Mesenchymal stem cell (in vitro differentiated cells and primary cell): ENCODE results near the gene DNER.
A peak's percentile ranks its signal among the peaks of the same experiment; 100 is the strongest.

Experiments used
- DNase-seq: peaks from one replicate; pipeline ENCODE4 v3.0.0-alpha.2; 2013
- H2AFZ ChIP-seq: one replicate; pipeline ENCODE4 v1.6.1; 2013; ENCODE audit warnings: low read depth, mild to moderate bottlenecking, control low read depth, inconsistent platforms, low read length, moderate library complexity
- H2AK5ac ChIP-seq: 2 replicates; pipeline ENCODE4 v1.6.1; 2013; ENCODE audit warnings: low read length, moderate library complexity, mild to moderate bottlenecking, inconsistent platforms; ENCODE audit not compliant: severe bottlenecking
- H2BK120ac ChIP-seq: one replicate; pipeline ENCODE4 v1.6.1; 2013; ENCODE audit warnings: low read depth, mild to moderate bottlenecking, inconsistent platforms, low read length, moderate library complexity
- H2BK12ac ChIP-seq, 2 experiments: one replicate each; pipeline ENCODE4 v1.6.1; 2013; ENCODE audit warnings: inconsistent platforms in 2 of 2, low read length in 2 of 2, mild to moderate bottlenecking in 2 of 2, moderate library complexity in 2 of 2, control low read depth in 1 of 2
- H2BK15ac ChIP-seq: one replicate; pipeline ENCODE4 v1.6.1; 2013; ENCODE audit warnings: mild to moderate bottlenecking, low read depth, inconsistent platforms; ENCODE audit not compliant: poor library complexity, severe bottlenecking
- H2BK5ac ChIP-seq: 2 replicates; pipeline ENCODE4 v1.6.1; 2013; ENCODE audit warnings: low read depth, mild to moderate bottlenecking, low read length, control low read depth, inconsistent platforms; ENCODE audit not compliant: poor library complexity, severe bottlenecking
- H3K14ac ChIP-seq, 2 experiments: one replicate each; pipeline ENCODE4 v1.6.1; 2013; ENCODE audit warnings: inconsistent platforms in 2 of 2, low read length in 2 of 2, control low read depth in 1 of 2, mild to moderate bottlenecking in 1 of 2, moderate library complexity in 1 of 2
- H3K18ac ChIP-seq, 2 experiments: one replicate each; pipeline ENCODE4 v1.6.1; 2013; ENCODE audit warnings: inconsistent platforms in 2 of 2, low read length in 2 of 2, control low read depth in 1 of 2, low read depth in 1 of 2, mild to moderate bottlenecking in 1 of 2
- H3K23ac ChIP-seq, 2 experiments: one replicate each; pipeline ENCODE4 v1.6.1; 2013; ENCODE audit warnings: inconsistent platforms in 2 of 2, low read length in 2 of 2, mild to moderate bottlenecking in 2 of 2, moderate library complexity in 2 of 2, control low read depth in 1 of 2
- H3K27ac ChIP-seq: 2 replicates; pipeline ENCODE4 v1.5.1; 2013; ENCODE audit warnings: mild to moderate bottlenecking, moderate library complexity, low read length, control low read depth, inconsistent platforms; ENCODE audit not compliant: poor library complexity, severe bottlenecking
- H3K27me3 ChIP-seq, 2 experiments: 2 replicates each; pipeline versions ENCODE4 v1.6.1 to v1.7.0; 2013; ENCODE audit warnings: low read length in 2 of 2, mild to moderate bottlenecking in 2 of 2, moderate library complexity in 2 of 2, control low read depth in 1 of 2, inconsistent platforms in 1 of 2; ENCODE audit not compliant: control insufficient read depth in 1 of 2, insufficient read depth in 1 of 2
- H3K36me3 ChIP-seq, 2 experiments: 2 replicates each; pipeline versions ENCODE4 v1.6.1 to v1.7.0; 2013; ENCODE audit warnings: low read length in 2 of 2, control low read depth in 1 of 2, inconsistent platforms in 1 of 2, low read depth in 1 of 2, mild to moderate bottlenecking in 1 of 2; ENCODE audit not compliant: insufficient read depth in 2 of 2, control insufficient read depth in 1 of 2
- H3K4ac ChIP-seq, 2 experiments: one replicate each; pipeline ENCODE4 v1.6.1; 2013; ENCODE audit warnings: inconsistent platforms in 2 of 2, low read length in 2 of 2, mild to moderate bottlenecking in 2 of 2, moderate library complexity in 2 of 2, control low read depth in 1 of 2, low read depth in 1 of 2
- H3K4me1 ChIP-seq: 2 replicates; pipeline ENCODE4 v1.6.1; 2013; ENCODE audit warnings: low read depth, low read length, control low read depth; ENCODE audit not compliant: control insufficient read depth, insufficient read depth
- H3K4me2 ChIP-seq: 2 replicates; pipeline ENCODE4 v1.6.1; 2013; ENCODE audit warnings: low read length, mild to moderate bottlenecking, inconsistent platforms; ENCODE audit not compliant: poor library complexity, severe bottlenecking
- H3K4me3 ChIP-seq, 2 experiments: 2 replicates each; pipeline versions ENCODE4 v1.5.1 to v1.7.0; 2013; ENCODE audit warnings: low read length in 2 of 2, mild to moderate bottlenecking in 2 of 2, control low read depth in 1 of 2, low read depth in 1 of 2; ENCODE audit not compliant: insufficient read depth in 1 of 2
- H3K79me1 ChIP-seq: replicated peaks from 2 replicates; pipeline ENCODE4 v1.6.1; 2013; ENCODE audit warnings: mild to moderate bottlenecking, control low read depth, low read length, inconsistent platforms; ENCODE audit not compliant: poor library complexity, severe bottlenecking
- H3K9ac ChIP-seq: 2 replicates; pipeline ENCODE4 v1.7.0; 2013; ENCODE audit warnings: mild to moderate bottlenecking, low read length, moderate library complexity
- H3K9me3 ChIP-seq: 2 replicates; pipeline ENCODE4 v1.7.0; 2013; ENCODE audit warnings: mild to moderate bottlenecking, low read length; ENCODE audit not compliant: control insufficient read depth
- H4K8ac ChIP-seq: one replicate; pipeline ENCODE4 v1.6.1; 2013; ENCODE audit warnings: inconsistent platforms, mild to moderate bottlenecking, low read length, moderate library complexity
- H4K91ac ChIP-seq: one replicate; pipeline ENCODE4 v1.6.1; 2013; ENCODE audit warnings: mild to moderate bottlenecking, low read length, inconsistent platforms
- WGBS: methylation state at CpG from one replicate; pipeline ENCODE4 v1.1.7; 2013; ENCODE audit warnings: mixed read lengths; 5-methylcytosine and 5-hydroxymethylcytosine counted together

DNER gene

GRCh38 chr2:229636571-229636970 is 77.8 kb downstream of the DNER start:
- Histone ChIP-seq H3K27me3 (peaks cover 0 to 4% of the 10 kb centered on the region in 2 experiments), H3K79me1 (no peaks in the 10 kb centered on the region), H2AK5ac (no peak overlapping the region)

GRCh38 chr2:229635371-229635680 is 79.0 kb downstream of the DNER start:
- H2BK120ac ChIP-seq = no peak overlapping the region
- no peak overlapping the region for H4K91ac ChIP-seq
- H3K4me1 ChIP-seq = no peaks in the 10 kb centered on the region
- no peaks in the 10 kb centered on the region for H3K79me1 ChIP-seq
- H3K18ac ChIP-seq = no peak overlapping the region
- WGBS = 60% methylated on average over 1 of the region's 1 CpG
- H3K4ac ChIP-seq = no peak overlapping the region
- H2BK12ac ChIP-seq = no peak overlapping the region
- no peak overlapping the region for H2BK15ac ChIP-seq
- no peak overlapping the region for H2AFZ ChIP-seq
- DNase-seq = no peak
- no peak overlapping the region for H2AK5ac ChIP-seq
- H3K4me3 ChIP-seq = no peak overlapping the region
- no peaks in the 10 kb centered on the region for H3K9me3 ChIP-seq
- no peak overlapping the region for H3K27ac ChIP-seq
- no peak overlapping the region for H3K4me2 ChIP-seq
- H3K36me3 ChIP-seq = no peaks in the 10 kb centered on the region
- no peak overlapping the region for H3K14ac ChIP-seq
- H3K23ac ChIP-seq = no peak overlapping the region
- peaks cover 0 to 4% of the 10 kb centered on the region in 2 experiments for H3K27me3 ChIP-seq
- H4K8ac ChIP-seq = no peak overlapping the region
- no peak overlapping the region for H2BK5ac ChIP-seq
- no peak overlapping the region for H3K9ac ChIP-seq

More at GRCh38 chr2:229636571-229636970, 77.8 kb downstream of the DNER start:
- Histone ChIP-seq H3K4ac (no peak overlapping the region), H2BK120ac (no peak overlapping the region), H3K14ac (no peak overlapping the region), H4K8ac (no peak overlapping the region), H3K9ac (no peak overlapping the region), H3K36me3 (no peaks in the 10 kb centered on the region), H2BK15ac (no peak overlapping the region), H3K4me3 (no peak overlapping the region), H3K9me3 (no peaks in the 10 kb centered on the region), H3K4me1 (no peaks in the 10 kb centered on the region), H4K91ac (no peak overlapping the region), H2BK12ac (no peak overlapping the region), H3K27ac (no peak overlapping the region), H2AFZ (no peak overlapping the region), H3K23ac (no peak overlapping the region), H2BK5ac (no peak overlapping the region), H3K4me2 (no peak overlapping the region), H3K18ac (no peak overlapping the region)
- DNase-seq = no peak

- no peak for DNase-seq
- Histone ChIP-seq H3K79me1 (no peaks in the 10 kb centered on the region), H4K8ac (no peak overlapping the region), H3K4me1 (no peaks in the 10 kb centered on the region), H3K18ac (no peak overlapping the region), H3K27ac (no peak overlapping the region), H2AK5ac (no peak overlapping the region), H2BK12ac (no peak overlapping the region), H3K36me3 (no peaks in the 10 kb centered on the region), H3K9ac (no peak overlapping the region), H3K27me3 (peaks cover 0 to 4% of the 10 kb centered on the region in 2 experiments), H2BK120ac (no peak overlapping the region), H3K14ac (no peak overlapping the region), H2BK15ac (no peak overlapping the region), H3K4me2 (no peak overlapping the region), H3K9me3 (no peaks in the 10 kb centered on the region), H3K23ac (no peak overlapping the region), H3K4ac (no peak overlapping the region), H4K91ac (no peak overlapping the region), H3K4me3 (no peak overlapping the region), H2AFZ (no peak overlapping the region), H2BK5ac (no peak overlapping the region)
- 60% methylated on average over 8 of the region's 9 CpGs for WGBS
Observed at GRCh38 chr2:229634601-229635370, 79.6 kb downstream of the DNER start.

GRCh38 chr2:229633556-229633955 is 80.8 kb downstream of the DNER start:
- Histone ChIP-seq H2BK15ac (no peak overlapping the region), H2BK120ac (no peak overlapping the region), H4K8ac (no peak overlapping the region), H3K27me3 (peaks cover 0 to 4% of the 10 kb centered on the region in 2 experiments), H3K79me1 (no peaks in the 10 kb centered on the region), H4K91ac (no peak overlapping the region), H3K18ac (no peak overlapping the region), H3K4ac (no peak overlapping the region), H3K9ac (no peak overlapping the region), H2BK5ac (no peak overlapping the region), H2AK5ac (no peak overlapping the region), H3K36me3 (no peaks in the 10 kb centered on the region), H3K4me2 (no peak overlapping the region), H3K27ac (no peak overlapping the region), H3K4me1 (no peaks in the 10 kb centered on the region), H3K23ac (no peak overlapping the region), H2AFZ (no peak overlapping the region), H3K4me3 (no peak overlapping the region), H2BK12ac (no peak overlapping the region), H3K14ac (peak overlapping the region in 1 of 2 experiments; percentile 81), H3K9me3 (no peaks in the 10 kb centered on the region)
- 73% methylated on average over 6 of the region's 7 CpGs for WGBS
- no peak for DNase-seq
